DOHH2 (cell line): ENCODE data around the gene SREBF2.
A peak's percentile ranks its signal among the peaks of the same experiment; 100 is the strongest.

Experiments
- CTCF ChIP-seq: fragments of 200-600 bp; sonication (generic); IDR thresholded peaks from one replicate; pipeline ENCODE4 v1.5.1; 2014; ENCODE audit warnings: antibody characterized with exemption, mild to moderate bottlenecking, low read depth, low read length; ENCODE audit not compliant: poor library complexity, severe bottlenecking
- EZH2phosphoT487 ChIP-seq: fragments of 200-600 bp; sonication (generic); IDR thresholded peaks from 2 replicates; pipeline ENCODE4 v1.6.1; 2017; ENCODE audit warnings: borderline replicate concordance, mild to moderate bottlenecking, antibody characterized with exemption, low read length, moderate library complexity, mixed read lengths

GRCh38 chr22:41925783-41926460, 93.0 kb downstream of the SREBF2 start:
- TF ChIP-seq CTCF (peak; percentile 86), EZH2phosphoT487 (no peak)
